LHCN-M2 (cell line): ENCODE measurements around the gene MAGEB10. TPM values are rescaled to one million over a fixed set of nuclear protein-coding genes. Genes with fewer than 3 reads are reported as not detected.
"Not testable (repeated sequence)": the region's sequence is repeated elsewhere in the genome, so short reads cannot be mapped to it uniquely, and the experiment has no call there.

ENCODE experiments used
- DNase-seq: peaks from one replicate; pipeline ENCODE4 v3.0.0-alpha.2; 2012; ENCODE audit warnings: low read depth
- polyA plus RNA-seq: library from polyadenylated mRNA; unstranded; fragments of >200 nt; gene quantifications from one replicate; pipeline ENCODE4 v1.2.1, GENCODE V29; 2012; ENCODE audit warnings: missing spikeins
- total RNA-seq: library from RNA; depleted of rRNA; stranded (reverse); fragments of >200 nt; gene quantifications from 2 replicates; pipeline ENCODE4 v1.2.3, GENCODE V29; 2014; rRNA removed

Gene MAGEB10
- not detected in 2 replicates for total RNA-seq
- polyA plus RNA-seq: not detected

- DNase-seq: no peak
Measured at GRCh38 chrX:27807690-27808089, at the start of gene MAGEB10. MAGEB10 (plus strand) TSS chrX:27807990; CDS start chrX:27821307, 13,317 bp downstream.

- DNase-seq: no peak
Measured at GRCh38 chrX:27765718-27766117, 42.1 kb upstream of the MAGEB10 start.

- no peak for DNase-seq
Measured at GRCh38 chrX:27767387-27767786, 40.4 kb upstream of the MAGEB10 start.

- no peak for DNase-seq
Measured at GRCh38 chrX:27775984-27776383, 31.8 kb upstream of the MAGEB10 start.

GRCh38 chrX:27796640-27797257 is 11.0 kb upstream of the MAGEB10 start:
- no peak for DNase-seq

- DNase-seq: no peak
Measured at GRCh38 chrX:27797575-27797974, 10.2 kb upstream of the MAGEB10 start.

GRCh38 chrX:27808226-27808625 is 436 bp downstream of the MAGEB10 start:
- no peak for DNase-seq

GRCh38 chrX:27808991-27809859 is 1.4 kb downstream of the MAGEB10 start:
- DNase-seq: not testable (repeated sequence)

- DNase-seq: no peak
Measured at GRCh38 chrX:27815209-27815608, 7.4 kb downstream of the MAGEB10 start.

- no peak for DNase-seq
Measured at GRCh38 chrX:27823812-27824211, 16.0 kb downstream of the MAGEB10 start.

GRCh38 chrX:27838185-27838584 is 30.4 kb downstream of the MAGEB10 start:
- no peak for DNase-seq

GRCh38 chrX:27840881-27841280 is 33.1 kb downstream of the MAGEB10 start:
- no peak for DNase-seq

- no peak for DNase-seq
Measured at GRCh38 chrX:27842859-27843258, 35.1 kb downstream of the MAGEB10 start.

GRCh38 chrX:27860337-27860736 is 52.5 kb downstream of the MAGEB10 start:
- DNase-seq: no peak

GRCh38 chrX:27863809-27864208 is 56.0 kb downstream of the MAGEB10 start:
- DNase-seq: no peak

Other genes starting within 250 kb of the MAGEB10 start
- not detected in 2 replicates for gene DCAF8L2, start 217.6 kb upstream of the MAGEB10 start, total RNA-seq
- gene DCAF8L1, start 173.5 kb downstream of the MAGEB10 start, total RNA-seq: not detected in 2 replicates